IPS-15b (cell line): Measurements from ENCODE around the gene SMARCA5.

ENCODE experiments used
- H3K27me3 ChIP-seq: one replicate; pipeline ENCODE4 v1.6.1; 2013; ENCODE audit warnings: low read length; ENCODE audit not compliant: control insufficient read depth, insufficient read depth
- H3K36me3 ChIP-seq: one replicate; pipeline ENCODE4 v1.6.1; 2013; ENCODE audit warnings: low read length; ENCODE audit not compliant: control insufficient read depth, insufficient read depth
- H3K4me1 ChIP-seq: one replicate; pipeline ENCODE4 v1.6.1; 2013; ENCODE audit warnings: mild to moderate bottlenecking, low read length; ENCODE audit not compliant: control insufficient read depth, insufficient read depth
- H3K4me3 ChIP-seq: one replicate; pipeline ENCODE4 v1.5.1; 2013; ENCODE audit warnings: low read depth, low read length
- H3K9ac ChIP-seq: one replicate; pipeline ENCODE4 v1.6.1; 2013; ENCODE audit warnings: low read depth, mild to moderate bottlenecking, low read length
- H3K9me3 ChIP-seq: one replicate; pipeline ENCODE4 v1.6.1; 2013; ENCODE audit warnings: mild to moderate bottlenecking, low read length; ENCODE audit not compliant: control insufficient read depth, insufficient read depth

SMARCA5 gene

DNA sequence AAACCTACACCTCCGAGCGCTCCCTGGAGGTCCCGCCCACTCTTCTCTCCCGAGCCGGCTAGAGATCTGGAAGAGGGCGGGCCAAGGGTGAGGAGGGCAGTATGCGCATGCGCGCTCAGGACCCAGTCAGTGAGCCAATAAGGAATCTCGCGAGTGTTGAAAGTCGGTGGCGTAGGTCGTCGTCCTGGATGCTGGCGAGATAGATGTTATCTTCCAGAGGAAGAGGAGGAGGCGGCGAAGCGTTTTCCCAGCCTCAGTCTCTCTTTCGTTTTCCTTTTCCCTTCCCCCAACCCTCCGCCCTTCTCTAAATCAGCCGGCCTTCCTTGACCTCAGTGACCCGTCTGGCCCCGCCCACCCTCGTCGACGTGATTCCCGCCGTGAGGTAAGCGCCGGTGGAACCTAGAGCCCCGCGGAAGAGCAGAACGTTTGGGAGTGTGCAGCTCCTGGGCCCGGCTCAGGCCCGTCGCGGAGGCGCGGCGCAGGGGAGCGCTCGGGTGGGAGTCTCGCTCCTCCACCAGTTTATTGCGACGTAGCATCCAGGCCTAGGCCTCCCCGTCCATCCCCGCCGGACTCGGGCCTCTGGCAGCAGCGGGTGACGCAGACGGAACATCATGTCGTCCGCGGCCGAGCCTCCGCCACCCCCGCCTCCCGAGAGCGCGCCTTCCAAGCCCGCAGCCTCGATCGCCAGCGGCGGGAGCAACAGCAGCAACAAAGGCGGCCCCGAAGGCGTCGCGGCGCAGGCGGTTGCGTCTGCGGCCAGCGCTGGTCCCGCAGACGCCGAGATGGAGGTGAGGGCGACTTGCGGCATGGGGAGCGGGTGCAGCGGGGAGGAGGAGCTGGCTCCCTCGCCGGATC lies at the start of gene SMARCA5:
Gene SMARCA5 (plus strand): TSS at position 389 of the 855 bp plus-strand sequence. CDS start 223 bp downstream, at position 612.
- no peaks in the 10 kb centered on the region for H3K27me3 ChIP-seq
- peak within 1 kb of the TSS; percentile 74 for H3K4me3 ChIP-seq
- H3K4me1 ChIP-seq: peaks cover 5% of the 10 kb centered on the region
- H3K36me3 ChIP-seq: peaks cover 6% of the 10 kb centered on the region
- no peaks in the 10 kb centered on the region for H3K9me3 ChIP-seq
- peak within 1 kb of the TSS; percentile 82 for H3K9ac ChIP-seq

DNA sequence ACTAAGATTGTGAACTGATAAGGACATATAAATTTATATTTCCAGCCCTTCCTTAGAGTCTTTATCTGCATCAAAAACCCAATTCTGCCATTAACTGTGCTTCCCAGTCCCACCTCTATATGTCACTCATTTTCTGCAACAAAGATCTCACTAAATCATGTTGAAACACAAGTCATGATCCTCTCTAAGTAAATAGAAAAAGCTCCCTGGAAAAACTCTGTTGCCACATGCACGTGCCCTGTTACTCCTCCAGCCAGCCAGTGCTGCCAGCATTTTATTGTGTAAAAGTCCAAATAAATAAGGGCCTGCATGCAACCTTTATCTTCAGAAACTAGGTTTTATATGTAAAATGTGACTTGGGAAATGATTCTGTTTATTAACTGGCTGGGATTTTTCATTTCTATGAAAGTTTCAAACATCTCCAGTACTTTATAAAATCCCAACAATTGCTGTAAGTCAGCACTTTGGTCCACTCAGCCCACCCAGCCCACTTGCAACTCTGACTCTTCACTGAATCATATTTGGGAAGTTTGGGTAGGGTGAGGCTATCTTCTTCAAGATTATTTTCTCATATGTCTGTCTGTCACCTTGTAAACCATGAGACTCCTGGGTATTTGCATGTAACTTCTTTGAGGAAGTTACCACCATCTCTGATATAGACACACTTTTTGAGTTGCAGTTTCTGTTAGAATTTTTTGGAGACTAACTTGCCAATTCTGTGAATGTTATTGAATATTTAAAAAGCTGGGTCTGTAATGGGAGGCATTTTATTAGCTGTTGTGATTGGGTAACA lies 40.0 kb upstream of the SMARCA5 start:
- Histone ChIP-seq H3K4me1 (no peaks in the 10 kb centered on the region), H3K4me3 (no peak overlapping the region), H3K36me3 (no peaks in the 10 kb centered on the region), H3K27me3 (no peaks in the 10 kb centered on the region), H3K9me3 (no peaks in the 10 kb centered on the region), H3K9ac (no peak overlapping the region)

DNA sequence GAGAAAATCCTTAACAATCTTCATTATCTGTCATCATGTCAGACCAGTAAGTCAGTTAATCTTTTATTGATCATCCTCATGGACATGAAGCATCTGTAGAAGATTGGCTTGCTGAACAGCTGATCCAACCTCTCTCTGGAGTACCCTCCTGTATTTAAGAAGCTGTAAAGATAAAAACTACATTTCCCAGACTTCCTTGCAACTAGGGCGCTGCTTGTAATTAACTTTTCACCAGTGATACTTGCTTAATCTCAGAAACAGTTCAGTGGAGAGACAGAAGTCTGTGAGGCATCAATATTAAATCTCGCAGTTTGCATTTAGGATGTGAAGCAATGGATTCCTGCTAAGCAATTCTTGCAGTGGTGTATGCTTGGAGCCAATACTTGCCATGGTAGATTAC lies 36.0 kb upstream of the SMARCA5 start:
- Histone ChIP-seq H3K27me3 (no peaks in the 10 kb centered on the region), H3K9ac (no peak overlapping the region), H3K9me3 (no peaks in the 10 kb centered on the region), H3K4me3 (no peak overlapping the region), H3K4me1 (no peaks in the 10 kb centered on the region), H3K36me3 (no peaks in the 10 kb centered on the region)

GRCh38 chr4:143481361-143481760 lies 32.1 kb upstream of the SMARCA5 start:
- Histone ChIP-seq H3K4me1 (no peaks in the 10 kb centered on the region), H3K36me3 (no peaks in the 10 kb centered on the region), H3K9ac (no peak overlapping the region), H3K4me3 (no peak overlapping the region), H3K9me3 (no peaks in the 10 kb centered on the region), H3K27me3 (no peaks in the 10 kb centered on the region)

- Histone ChIP-seq H3K4me3 (no peak overlapping the region), H3K9ac (no peak overlapping the region), H3K4me1 (no peaks in the 10 kb centered on the region), H3K36me3 (no peaks in the 10 kb centered on the region), H3K27me3 (no peaks in the 10 kb centered on the region), H3K9me3 (no peaks in the 10 kb centered on the region)
These were observed 30.7 kb upstream of the SMARCA5 start for GRCh38 chr4:143482840-143483239.

- Histone ChIP-seq H3K36me3 (no peaks in the 10 kb centered on the region), H3K4me1 (no peaks in the 10 kb centered on the region), H3K9ac (no peak overlapping the region), H3K4me3 (no peak overlapping the region), H3K9me3 (no peaks in the 10 kb centered on the region), H3K27me3 (no peaks in the 10 kb centered on the region)
These were observed 27.2 kb upstream of the SMARCA5 start for GRCh38 chr4:143486314-143486713.

- Histone ChIP-seq H3K36me3 (no peaks in the 10 kb centered on the region), H3K9me3 (no peaks in the 10 kb centered on the region), H3K9ac (no peak overlapping the region), H3K4me3 (no peak overlapping the region), H3K4me1 (no peaks in the 10 kb centered on the region), H3K27me3 (no peaks in the 10 kb centered on the region)
These were observed 24.8 kb upstream of the SMARCA5 start for GRCh38 chr4:143488687-143489086.

- H3K4me1 ChIP-seq: no peaks in the 10 kb centered on the region
- H3K9me3 ChIP-seq: no peaks in the 10 kb centered on the region
- H3K36me3 ChIP-seq: no peaks in the 10 kb centered on the region
- no peak overlapping the region for H3K9ac ChIP-seq
- no peaks in the 10 kb centered on the region for H3K27me3 ChIP-seq
- no peak overlapping the region for H3K4me3 ChIP-seq
These were observed 24.4 kb upstream of the SMARCA5 start for GRCh38 chr4:143489106-143489505.

DNA sequence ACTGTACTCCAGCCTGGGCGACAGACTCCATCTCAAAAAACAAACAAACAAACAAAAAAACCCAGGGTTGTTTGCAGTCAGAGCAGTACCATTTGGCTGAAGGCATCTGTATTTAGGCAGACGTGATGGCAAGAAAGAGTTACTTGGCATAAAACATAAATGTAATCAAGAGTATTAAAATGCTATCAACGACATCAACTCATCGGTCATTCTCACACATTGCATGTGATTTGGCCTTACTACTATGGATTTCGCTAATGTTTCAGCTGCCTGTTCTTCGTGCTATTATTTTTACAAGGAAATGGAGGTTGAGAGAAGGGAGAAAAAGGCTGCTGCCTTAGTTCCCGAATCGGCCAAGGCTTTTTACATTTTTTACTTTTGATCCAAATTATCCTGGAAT lies 15.5 kb upstream of the SMARCA5 start:
- no peaks in the 10 kb centered on the region for H3K9me3 ChIP-seq
- no peak overlapping the region for H3K4me3 ChIP-seq
- no peak overlapping the region for H3K9ac ChIP-seq
- no peaks in the 10 kb centered on the region for H3K27me3 ChIP-seq
- no peaks in the 10 kb centered on the region for H3K4me1 ChIP-seq
- no peaks in the 10 kb centered on the region for H3K36me3 ChIP-seq

GRCh38 chr4:143502231-143502630 lies 11.3 kb upstream of the SMARCA5 start:
- Histone ChIP-seq H3K4me3 (no peak overlapping the region), H3K9me3 (no peaks in the 10 kb centered on the region), H3K9ac (no peak overlapping the region), H3K36me3 (no peaks in the 10 kb centered on the region), H3K4me1 (no peaks in the 10 kb centered on the region), H3K27me3 (no peaks in the 10 kb centered on the region)

DNA sequence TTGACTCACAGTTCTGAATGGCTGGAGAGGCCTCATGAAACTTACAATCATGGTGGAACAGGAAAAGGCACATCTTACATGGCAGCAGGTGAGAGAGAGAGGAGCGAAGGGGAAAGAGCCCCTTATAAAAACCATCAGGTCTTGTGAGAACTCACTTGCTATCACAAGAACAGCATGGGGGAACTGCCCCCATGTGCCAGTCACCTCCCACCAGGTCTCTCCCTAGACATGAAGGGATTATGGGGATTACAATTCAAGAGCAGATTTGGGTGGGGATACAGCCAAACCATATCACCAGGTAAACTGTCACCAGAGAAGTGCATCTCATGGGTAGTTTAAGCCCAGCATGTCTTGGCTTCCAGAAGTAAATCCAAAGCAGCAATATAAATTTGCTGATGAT lies 7.5 kb upstream of the SMARCA5 start:
- Histone ChIP-seq H3K36me3 (no peaks in the 10 kb centered on the region), H3K9me3 (no peaks in the 10 kb centered on the region), H3K4me1 (no peaks in the 10 kb centered on the region)

DNA sequence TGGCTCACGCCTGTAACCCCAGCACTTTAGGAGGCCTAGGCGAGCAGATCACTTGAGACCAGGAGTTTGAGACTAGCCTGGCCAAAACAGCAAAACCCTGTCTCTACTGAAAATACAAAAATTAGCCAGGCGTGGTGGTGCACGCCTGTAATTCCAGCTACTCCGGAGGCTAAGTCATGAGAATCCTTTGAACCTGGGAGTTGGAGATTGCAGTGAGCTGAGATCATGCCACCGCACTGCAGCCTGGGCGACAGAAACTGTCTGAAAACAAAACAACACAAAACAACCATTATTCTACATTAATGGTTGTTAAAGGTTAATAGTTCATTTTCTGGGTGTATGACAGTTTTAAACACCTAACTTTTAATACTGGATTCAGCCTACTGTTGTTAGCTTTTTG lies 1.6 kb upstream of the SMARCA5 start:
- no peak overlapping the region for H3K4me3 ChIP-seq
- H3K36me3 ChIP-seq: no peaks in the 10 kb centered on the region
- no peaks in the 10 kb centered on the region for H3K9me3 ChIP-seq
- H3K27me3 ChIP-seq: no peaks in the 10 kb centered on the region
- H3K4me1 ChIP-seq: peaks cover 5% of the 10 kb centered on the region
- no peak overlapping the region for H3K9ac ChIP-seq

More for the DNA sequence above, 7.5 kb upstream of the SMARCA5 start:
- Histone ChIP-seq H3K9ac (no peak overlapping the region), H3K27me3 (no peaks in the 10 kb centered on the region), H3K4me3 (no peak overlapping the region)
